NOMO-1 treated with dmso at 0.1 percent for 144 hours (cell line): Measurements from ENCODE around the gene PPP6R3.

Source experiments
- DNase-seq: peaks from one replicate; lab custom pipeline; 2025; ENCODE audit not compliant: unreplicated experiment; lab: John Stamatoyannopoulos, UW

The PPP6R3 gene

DNA sequence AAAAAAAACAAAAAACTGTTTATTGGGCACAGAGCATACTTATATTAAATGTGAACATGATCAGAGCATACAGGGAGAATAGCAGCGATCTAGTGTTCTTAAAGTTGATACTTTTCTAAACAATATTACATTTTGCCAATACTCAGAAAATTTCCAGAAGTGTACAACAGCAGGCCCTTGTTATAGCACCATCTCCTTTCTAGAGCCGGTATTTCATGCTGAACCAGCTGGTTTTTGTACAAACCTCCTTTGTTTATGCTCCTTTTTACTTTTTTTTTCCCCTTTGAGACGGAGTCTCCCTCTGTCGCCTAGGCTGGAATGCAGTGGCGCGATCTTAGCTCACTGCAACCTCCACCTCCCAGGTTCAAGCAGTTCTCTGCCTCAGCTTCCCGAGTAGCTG is 90.7 kb downstream of the PPP6R3 start:
- no peak for DNase-seq

DNA sequence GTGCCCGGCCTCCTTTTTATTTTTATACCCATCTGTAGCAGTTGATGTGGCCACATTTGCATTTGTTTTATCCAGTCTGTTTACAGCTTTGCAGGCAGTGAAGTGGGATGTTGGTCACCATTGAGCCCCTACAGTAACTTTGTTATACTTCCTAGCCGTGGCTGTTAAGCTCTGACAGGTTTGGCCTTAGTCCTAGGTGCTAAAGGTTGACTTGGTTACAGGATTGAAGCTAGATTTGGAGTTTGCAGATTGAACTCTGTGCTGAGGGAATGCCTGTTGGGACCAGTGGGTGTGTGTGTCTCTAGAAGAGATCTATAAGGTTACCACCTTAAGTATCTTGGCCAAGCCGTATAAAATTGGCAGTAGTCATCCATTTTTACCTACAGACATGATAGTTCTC is 91.2 kb downstream of the PPP6R3 start:
- no peak for DNase-seq

DNA sequence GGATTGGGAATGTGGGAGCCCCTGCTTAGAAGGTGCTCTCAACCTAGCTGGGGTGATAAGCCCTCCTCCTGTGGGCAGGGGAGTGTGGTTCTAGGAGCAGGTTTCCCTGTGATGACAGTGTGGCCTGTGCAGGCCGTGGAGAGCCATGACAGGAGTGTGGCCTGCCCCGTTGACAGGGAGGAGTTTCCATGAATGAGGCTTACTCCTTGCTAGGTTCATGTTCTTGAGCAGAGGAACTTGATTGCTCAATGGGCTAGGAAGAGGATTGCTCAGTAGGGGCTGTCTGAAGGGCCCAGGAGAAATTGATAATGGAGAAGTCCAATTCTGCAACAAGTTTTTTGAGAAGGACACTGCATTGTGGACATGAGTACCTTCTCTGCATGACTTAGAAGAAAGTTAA is 92.0 kb downstream of the PPP6R3 start:
- DNase-seq = peak; percentile 48

DNA sequence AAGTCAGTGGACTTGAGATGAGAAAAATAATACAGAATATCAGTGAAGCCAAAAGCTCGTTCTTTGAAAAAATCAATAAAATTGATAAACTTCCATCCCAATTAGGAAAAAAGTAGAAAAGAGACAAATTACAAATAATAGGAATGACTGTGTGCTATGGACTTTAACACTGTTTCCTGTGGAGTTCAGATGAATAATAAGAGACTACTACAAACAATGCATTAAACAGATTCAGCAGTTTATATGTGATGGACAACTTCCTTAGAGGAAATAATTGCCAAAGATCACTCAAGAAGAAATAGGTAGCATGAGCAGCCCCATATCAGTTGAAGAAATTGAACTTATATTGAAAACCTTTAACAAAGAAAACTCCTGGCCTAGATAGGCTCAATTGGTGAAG is 99.7 kb downstream of the PPP6R3 start:
- no peak for DNase-seq

DNA sequence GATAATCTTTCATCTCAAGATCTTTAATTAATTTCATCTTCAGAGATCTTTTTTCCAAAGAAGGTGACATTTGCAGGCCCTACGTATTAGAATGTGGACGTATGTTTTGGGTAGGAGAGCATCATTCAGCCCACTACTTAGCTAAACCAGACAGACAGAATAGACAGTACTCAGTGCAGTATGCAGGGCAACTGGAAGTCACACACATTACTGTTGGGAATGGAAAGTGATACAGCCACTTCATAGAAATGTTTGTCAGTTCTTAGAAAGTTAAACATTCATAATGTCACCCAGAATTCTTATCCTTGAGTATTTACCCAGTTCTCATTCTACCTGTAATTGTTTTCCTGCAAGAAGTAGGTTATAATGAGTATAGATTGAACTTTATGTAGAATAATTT is 102.9 kb downstream of the PPP6R3 start:
- no peak for DNase-seq

DNA sequence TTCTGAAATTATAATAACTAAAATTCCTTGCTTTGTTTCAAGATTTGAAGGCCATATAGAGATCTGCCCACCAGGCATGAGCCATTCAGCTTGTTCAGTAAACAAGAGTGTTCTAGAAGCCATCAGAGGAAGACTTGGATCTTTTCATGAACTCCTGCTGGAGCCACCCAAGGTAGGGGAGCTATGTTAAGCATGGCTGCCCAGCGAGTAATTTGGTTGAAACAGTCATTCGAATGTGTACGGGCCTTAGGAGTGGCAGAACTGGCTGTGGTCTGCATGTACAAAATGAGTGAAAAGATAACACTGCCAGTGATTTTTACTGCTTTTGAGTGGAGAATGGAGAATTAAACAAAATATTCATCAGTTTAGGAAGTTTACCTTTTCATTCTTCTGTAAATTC is 103.7 kb downstream of the PPP6R3 start:
- DNase-seq = no peak

DNA sequence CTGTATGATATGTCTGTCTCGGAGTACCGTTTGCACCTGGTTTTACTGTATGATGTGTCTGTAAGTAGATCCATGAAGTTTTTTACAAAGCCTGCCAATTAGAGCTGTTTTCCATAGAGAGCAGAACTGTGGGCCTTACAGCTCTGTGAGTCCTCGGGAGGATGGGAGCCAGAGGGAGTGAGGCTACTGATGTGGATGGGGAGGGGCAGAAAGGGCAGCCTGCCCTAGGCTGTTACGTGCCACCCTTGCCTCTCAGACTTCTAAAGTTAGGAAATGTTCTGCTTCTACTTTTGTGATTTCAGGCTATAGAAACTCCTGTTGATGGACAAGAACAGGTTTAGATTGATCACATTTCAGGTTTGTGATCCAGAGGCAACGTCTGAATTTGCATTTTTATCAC is 105.2 kb downstream of the PPP6R3 start:
- no peak for DNase-seq

DNA sequence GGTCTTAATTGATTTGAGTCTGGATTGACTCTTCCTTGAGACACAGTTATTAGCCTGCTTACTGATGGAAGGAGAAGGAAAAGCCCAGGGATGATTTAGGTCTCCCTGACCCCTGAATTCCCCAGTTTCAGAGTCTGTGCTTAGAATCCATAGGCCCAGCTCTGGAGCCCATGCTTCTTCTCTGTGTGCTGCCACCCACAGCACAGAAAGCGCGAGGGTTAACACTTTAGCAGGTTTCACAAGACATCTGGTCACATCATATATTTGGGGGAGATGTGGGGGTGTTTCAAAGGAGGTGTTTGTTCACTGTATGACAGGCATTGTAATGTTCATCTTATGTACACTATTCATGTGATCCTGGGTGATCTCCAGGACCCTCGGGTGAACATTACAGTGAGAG is 107.0 kb downstream of the PPP6R3 start:
- no peak for DNase-seq

DNA sequence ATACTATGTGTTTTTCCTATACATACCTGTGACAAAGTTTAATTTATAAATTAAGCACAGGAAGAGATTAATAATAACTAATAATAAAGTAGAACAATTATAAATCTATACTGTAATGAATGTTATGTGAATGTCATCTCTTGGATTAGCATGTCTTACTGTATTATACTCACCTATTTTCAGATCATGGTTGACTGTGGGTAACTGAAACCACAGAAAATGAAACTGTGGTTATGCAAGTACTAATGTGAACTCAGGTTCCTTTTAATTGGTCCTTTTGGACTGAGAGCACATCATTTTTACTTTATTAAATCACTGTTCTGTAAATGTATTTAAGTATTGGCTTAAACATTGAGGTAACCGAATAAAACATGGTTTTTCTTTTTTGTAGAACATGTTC is 108.8 kb downstream of the PPP6R3 start:
- no peak for DNase-seq

DNA sequence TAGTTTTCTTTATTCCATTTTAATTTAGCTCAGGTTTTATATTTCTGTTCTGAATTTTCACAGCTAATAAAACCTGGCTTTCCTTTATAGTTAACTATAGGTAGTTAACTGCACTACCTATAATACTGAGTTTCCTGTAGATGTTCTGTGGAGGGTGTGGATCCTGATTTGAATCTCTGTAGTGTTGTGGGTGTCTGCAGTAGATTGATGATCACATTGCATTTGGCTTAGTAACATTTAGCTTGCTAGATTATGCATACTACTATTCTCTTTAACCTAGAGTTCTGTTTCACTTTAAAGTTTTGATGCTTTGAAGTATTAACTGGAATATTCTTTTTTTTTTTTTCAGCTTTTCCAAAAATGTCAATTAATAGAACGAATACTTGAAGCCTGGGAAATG is 110.1 kb downstream of the PPP6R3 start:
- DNase-seq = no peak

DNA sequence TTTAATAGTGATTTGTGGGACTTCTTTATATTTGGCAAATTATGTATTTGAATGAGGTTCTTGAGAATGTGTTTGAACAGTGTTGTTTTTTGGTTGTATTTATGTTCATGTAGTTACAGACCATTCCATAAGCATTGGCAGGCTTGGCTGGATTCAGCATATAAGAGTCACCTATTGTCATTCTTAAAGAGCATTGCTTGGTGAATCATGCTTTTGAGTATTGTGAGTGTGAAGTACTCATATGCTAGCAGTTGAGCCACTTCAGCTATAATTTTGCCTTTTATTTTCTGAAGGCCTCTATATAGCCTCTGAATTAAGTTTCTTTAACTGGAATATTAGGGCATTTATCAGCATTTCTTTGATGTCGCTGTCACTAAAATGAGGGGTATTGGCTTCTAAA is 113.8 kb downstream of the PPP6R3 start:
- no peak for DNase-seq

DNA sequence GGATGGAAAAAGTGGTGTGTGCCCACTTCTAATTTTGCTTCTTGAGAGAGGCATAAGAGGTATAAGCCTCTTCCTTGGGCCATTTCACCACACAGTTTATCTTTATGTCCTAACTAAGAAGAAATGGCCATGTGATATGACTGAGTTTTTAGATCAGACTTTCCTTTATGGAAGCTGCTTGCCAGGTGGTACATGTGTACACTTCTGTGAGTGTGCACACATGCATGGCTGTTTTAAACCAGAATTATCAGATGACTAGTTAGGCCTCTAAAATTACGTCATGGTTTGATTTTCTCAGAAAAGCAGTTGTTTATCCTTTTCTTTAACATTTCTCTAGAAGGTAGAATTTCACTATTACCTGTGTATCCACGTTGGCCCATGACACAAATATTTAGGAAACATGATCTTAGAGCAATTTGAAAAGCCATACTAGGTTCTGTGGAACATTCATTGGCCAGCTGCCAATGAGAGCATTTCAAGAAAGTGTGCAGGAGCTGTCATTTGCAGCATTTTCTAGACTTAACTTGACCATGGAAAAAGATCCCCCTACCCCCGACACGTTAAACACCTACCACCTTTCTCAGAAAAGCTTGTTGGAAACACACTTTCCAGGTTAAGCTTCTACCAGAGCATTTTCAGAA is 114.6 kb downstream of the PPP6R3 start:
- DNase-seq = no peak

DNA sequence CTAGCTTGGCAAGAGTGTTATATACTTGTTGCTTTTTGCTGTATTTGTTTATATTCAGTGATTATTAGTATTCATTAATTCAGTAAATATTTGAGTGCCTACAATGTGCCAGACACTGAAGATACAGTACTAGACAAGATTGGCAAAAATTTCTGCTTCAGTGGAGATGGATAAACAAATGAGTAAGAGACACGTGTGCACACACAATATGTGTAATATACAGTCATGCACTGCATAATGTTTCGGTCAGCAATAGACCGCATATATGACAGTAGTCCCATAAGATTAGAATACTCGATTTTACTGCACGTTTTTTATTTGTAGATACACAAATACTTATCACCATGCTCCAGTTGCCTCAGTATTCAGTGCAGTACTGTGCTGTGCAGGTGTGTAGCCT is 118.9 kb downstream of the PPP6R3 start:
- no peak for DNase-seq

DNA sequence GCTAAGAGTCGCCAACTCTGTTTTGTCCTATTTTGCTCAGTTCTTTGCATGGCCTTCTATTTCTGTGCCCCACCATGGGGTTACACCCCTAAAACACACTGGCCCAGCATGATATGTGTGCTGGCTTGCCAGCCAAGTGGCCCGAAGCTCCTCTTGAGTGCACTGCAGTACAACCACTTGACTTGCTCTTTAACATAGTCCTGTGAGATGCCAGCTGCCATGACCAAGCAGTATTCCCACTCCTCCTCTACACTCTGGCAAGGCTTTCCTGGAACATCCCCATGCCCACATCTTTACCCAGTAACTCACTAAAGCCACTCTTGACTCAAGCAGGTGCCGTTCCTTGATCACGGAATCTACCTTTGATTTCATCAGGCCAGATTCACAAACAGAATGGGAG is 120.9 kb downstream of the PPP6R3 start:
- no peak for DNase-seq

DNA sequence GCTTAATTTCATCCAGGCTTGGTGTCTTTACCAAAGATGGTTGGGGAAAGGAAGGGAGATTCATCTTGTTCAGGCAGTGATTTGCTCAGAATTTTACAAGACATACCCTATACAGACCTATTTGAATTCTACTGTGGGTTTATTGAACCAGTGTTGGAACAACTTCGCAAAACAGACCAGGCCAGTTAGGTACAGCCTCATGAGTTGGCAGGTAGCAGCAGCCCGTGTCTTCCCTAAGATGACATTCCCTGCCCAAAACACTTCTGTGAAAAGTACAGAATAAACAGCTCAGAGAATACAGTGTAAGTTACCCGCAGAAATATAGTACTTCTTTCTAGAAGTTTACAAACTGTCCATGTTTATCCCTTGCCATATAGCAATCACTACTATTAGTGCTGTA is 121.3 kb downstream of the PPP6R3 start:
- no peak for DNase-seq

DNA sequence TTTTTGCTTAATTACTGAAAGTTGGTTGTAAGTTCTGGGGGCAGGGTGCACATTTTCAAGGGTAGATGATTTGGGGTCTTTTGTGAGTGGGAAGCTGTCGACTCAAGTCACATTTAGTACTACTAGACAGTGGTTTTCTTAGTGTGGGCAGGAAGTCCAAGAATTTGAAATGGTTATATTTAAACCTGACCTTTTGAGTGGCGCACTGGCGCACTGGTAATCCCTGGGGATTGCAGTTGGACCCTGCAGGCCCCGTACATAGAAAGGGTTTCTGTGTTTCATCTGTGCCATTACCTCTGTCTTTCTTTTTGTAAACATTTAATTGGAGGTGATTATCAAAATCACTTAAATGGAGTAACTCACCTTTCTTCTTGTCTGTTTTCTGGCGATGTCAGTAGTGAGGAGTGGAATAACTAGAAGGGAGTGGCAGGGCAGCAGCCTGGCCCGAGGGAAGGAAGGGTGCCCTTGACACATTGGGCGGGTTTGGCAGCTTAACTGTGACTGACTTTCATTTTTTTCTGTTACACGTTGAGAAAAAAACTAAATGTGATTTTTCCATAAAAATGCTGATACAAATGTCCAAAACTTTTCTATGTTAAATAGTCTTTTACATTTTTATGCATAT is 122.0 kb downstream of the PPP6R3 start:
- no peak for DNase-seq

DNA sequence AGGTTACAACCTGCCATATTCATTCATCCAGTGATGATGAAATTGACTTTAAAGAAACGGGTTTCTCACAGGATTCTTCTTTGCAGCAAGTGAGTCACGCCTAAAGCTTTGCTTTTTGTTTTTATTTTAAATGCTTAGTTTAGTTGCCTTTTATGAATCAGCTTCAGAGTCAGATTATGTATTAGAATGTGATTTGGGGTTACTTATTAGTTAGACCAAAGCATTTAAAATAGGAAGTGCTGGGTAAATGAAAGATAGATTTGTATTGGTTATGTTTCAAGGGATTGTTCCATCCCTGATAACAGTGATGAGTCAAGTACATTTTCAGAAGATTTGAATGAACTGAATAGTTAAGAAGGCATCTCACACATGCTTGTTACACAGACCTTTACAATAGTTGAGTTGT is 122.5 kb downstream of the PPP6R3 start:
- DNase-seq = no peak

DNA sequence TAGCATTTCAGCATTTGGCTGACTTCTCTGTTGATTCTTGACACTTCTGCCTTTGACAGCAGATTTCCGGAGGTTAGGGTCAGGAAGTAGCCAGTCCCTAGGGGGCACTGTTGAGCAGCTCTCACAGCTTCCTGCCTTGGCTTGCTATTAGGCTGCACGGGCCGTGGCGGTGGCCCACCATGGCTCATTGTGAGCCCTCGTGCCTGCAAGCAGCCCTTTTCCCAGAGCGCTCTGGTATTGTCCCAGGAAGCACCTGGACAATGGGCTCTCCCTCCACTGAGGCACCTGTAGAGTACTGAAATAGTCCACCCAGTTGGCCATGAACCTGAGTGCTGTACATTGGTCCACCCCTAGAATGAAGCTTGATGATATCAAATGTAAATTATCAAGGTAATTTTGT is 123.5 kb downstream of the PPP6R3 start:
- DNase-seq = peak; percentile 4

DNA sequence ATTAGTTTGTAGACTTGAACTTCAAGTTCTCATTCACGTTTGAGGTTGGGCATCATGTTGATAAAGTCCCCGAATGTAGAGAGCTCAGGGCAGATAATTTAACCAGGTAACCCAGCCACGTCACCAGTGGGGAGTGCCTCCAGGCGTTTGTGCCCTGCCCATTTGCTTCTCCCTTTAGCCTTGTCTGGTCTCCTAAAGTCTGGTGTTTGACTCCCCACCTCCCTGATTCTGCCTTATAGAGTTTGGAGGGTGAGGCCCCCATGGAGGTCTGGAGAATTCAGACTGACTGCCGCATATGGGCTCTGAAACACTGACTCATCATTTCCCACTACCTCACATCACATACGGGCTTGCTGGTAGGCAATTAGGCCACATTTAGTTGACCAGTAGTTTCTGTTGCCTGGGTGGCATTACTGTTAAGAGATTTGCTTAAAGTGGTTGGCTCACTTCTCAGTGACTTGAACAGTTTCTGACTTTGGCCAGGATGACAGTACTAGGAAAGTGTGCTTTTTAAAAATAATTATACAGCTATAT is 124.5 kb downstream of the PPP6R3 start:
- no peak for DNase-seq

DNA sequence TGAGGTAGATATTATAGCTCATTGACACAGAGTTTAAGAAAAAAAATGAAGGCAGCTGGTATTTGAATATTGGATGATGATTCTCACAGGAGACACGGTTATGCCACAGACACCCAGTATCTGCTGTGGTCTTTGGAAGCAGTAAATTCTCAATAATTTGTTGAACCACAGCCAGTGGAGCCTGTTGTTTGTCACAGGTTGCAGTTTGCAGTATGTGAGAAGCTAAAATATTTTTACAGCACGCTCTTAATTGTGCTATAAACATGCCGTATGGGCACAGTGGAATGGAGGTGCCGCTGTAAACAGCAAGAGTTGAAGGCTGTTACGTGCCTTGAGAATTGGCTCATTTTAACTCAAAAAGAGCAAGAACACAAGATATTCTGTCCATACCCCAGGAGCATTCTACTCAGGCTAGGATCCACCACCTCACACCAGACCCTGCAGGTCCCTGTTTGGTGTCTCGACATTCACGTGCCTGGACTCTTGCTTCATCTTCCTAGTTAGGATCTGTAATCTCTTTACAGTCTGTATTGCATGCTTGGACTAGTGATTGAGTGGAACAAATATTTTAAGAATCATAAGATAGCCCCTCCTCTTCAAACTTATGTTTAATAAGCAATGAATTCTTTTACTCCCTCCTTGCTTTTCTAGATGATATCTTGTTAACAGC is 129.1 kb downstream of the PPP6R3 start:
- no peak for DNase-seq

DNA sequence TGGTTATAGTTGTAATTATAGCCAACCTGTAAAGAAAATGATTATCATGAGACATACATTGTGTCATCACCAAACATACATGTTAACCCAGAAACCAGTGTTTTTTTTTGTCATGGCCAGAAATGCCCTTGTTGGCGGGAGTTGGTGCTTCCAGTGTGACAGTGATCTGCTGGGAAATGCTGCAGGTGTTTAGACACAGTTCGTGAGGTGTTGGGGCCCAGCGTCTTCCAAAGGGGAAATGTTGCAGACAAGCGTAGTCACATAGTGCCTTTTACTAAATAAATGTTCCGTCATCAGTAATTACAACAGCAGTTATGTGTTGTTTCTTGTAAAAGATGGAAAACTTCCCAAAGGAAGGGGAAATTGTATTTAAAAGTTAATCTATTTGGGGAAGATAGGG is 131.2 kb downstream of the PPP6R3 start:
- no peak for DNase-seq

DNA sequence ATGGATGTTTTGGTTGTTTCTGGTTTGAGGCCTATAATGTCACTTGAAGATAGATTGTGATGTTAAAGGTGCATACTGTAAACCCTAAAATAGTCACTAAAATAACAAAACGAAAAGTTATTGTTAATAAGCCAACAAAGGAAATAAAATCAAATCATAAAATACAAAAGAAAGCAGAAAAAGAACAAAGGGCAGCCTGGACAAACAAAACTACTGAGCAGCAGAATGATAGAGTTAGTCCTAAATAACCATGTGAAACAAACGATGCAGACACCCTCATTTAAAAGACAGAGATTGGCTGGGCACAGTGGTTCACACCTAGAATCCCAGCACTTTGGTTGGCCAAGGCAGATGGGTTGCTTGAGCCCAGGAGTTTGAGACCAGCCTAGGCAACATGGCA is 132.9 kb downstream of the PPP6R3 start:
- DNase-seq = no peak
